HepG2 (cell line): ENCODE measurements around the gene PARN. TPM values are rescaled to one million over a fixed set of nuclear protein-coding genes. Genes with fewer than 3 reads are reported as not detected.
A peak's percentile ranks its signal among the peaks of the same experiment; 100 is the strongest.

Experiments
- CEBPG ChIP-seq: IDR thresholded peaks from 2 replicates; pipeline ENCODE4 v1.6.1; 2016
- CERS6 ChIP-seq: sonication (generic); formaldehyde crosslinking; IDR thresholded peaks from 2 replicates; pipeline ENCODE4 v1.5.0; 2020; ENCODE audit warnings: missing genetic modification reagents
- DBP ChIP-seq: sonication (generic); formaldehyde crosslinking; IDR thresholded peaks from 2 replicates; pipeline ENCODE4 v1.4.0; 2020; ENCODE audit warnings: missing genetic modification reagents; ENCODE audit errors: not compliant biosample characterization
- FOXJ3 ChIP-seq: sonication (generic); formaldehyde crosslinking; IDR thresholded peaks from 2 replicates; pipeline ENCODE4 v1.4.0; 2020; ENCODE audit warnings: missing genetic modification reagents, mild to moderate bottlenecking, borderline replicate concordance
- GFI1 ChIP-seq: sonication (generic); formaldehyde crosslinking; IDR thresholded peaks from 2 replicates; pipeline ENCODE4 v1.5.0; 2020; ENCODE audit warnings: missing genetic modification reagents, mild to moderate bottlenecking, borderline replicate concordance
- HBP1 ChIP-seq: IDR thresholded peaks from 2 replicates; pipeline ENCODE4 v1.6.1; 2016; ENCODE audit warnings: low read depth, control low read depth
- HDAC1 ChIP-seq: sonication (generic); formaldehyde crosslinking; IDR thresholded peaks from 2 replicates; pipeline ENCODE4 v1.5.1; 2020; ENCODE audit warnings: mild to moderate bottlenecking, missing genetic modification reagents
- HNF4A ChIP-seq: sonication (generic); formaldehyde crosslinking; IDR thresholded peaks from 2 replicates; pipeline ENCODE4 v1.4.0; 2020; ENCODE audit warnings: missing genetic modification reagents
- IKZF5 ChIP-seq: IDR thresholded peaks from 2 replicates; pipeline ENCODE4 v1.6.1; 2018; ENCODE audit warnings: missing genetic modification reagents, mild to moderate bottlenecking, missing compliant biosample characterization
- KLF12 ChIP-seq: sonication (generic); formaldehyde crosslinking; IDR thresholded peaks from 2 replicates; pipeline ENCODE4 v1.4.0; 2020; ENCODE audit warnings: missing genetic modification reagents, borderline replicate concordance
- MED1 ChIP-seq: sonication (generic); formaldehyde crosslinking; IDR thresholded peaks from 2 replicates; pipeline ENCODE4 v1.4.0; 2020; ENCODE audit warnings: missing genetic modification reagents
- MLX ChIP-seq: IDR thresholded peaks from 2 replicates; pipeline ENCODE4 v1.6.1; 2016
- MTA3 ChIP-seq: sonication (generic); formaldehyde crosslinking; IDR thresholded peaks from 2 replicates; pipeline ENCODE4 v1.4.0; 2020; ENCODE audit warnings: missing genetic modification reagents
- THAP8 ChIP-seq: sonication (generic); formaldehyde crosslinking; IDR thresholded peaks from 2 replicates; pipeline ENCODE4 v1.5.1; 2020; ENCODE audit warnings: missing genetic modification reagents, mild to moderate bottlenecking, borderline replicate concordance
- THAP9 ChIP-seq: sonication (generic); formaldehyde crosslinking; IDR thresholded peaks from 2 replicates; pipeline ENCODE4; 2020; ENCODE audit warnings: missing genetic modification reagents, mild to moderate bottlenecking, borderline replicate concordance
- UBTF ChIP-seq: sonication (generic); formaldehyde crosslinking; IDR thresholded peaks from 2 replicates; pipeline ENCODE4 v1.4.0; 2020; ENCODE audit warnings: mild to moderate bottlenecking, missing genetic modification reagents
- ZNF766 ChIP-seq: sonication (generic); formaldehyde crosslinking; IDR thresholded peaks from 2 replicates; pipeline ENCODE4 v1.5.0; 2020; ENCODE audit warnings: missing genetic modification reagents, borderline replicate concordance
- polyA plus RNA-seq, 8 experiments: library from polyadenylated mRNA; depleted of rRNA in 3 of 8; stranded (reverse) in 7 of 8; unstranded in 1 of 8; fragments of >200 nt; fragmentation: Illumina TruSeq in 4 of 8; extraction: Trizol in 4 of 8; gene quantifications; 2 replicates each; pipeline versions ENCODE4 v1.2.1 to v1.2.3, GENCODE V29; 2011 to 2016; ENCODE audit warnings: low read depth in 4 of 8, missing spikeins in 1 of 8, mixed read lengths in 1 of 8; ENCODE audit not compliant: insufficient read depth in 1 of 8
- total RNA-seq, 5 experiments: library from RNA; depleted of rRNA; stranded (reverse); fragments of >200 nt; fragmentation: Illumina TruSeq; extraction: Trizol; gene quantifications; 2 replicates each; pipeline ENCODE4 v1.2.3, GENCODE V29; 2016; ENCODE audit warnings: low read depth in 1 of 5

The PARN gene
- total and polyA plus RNA-seq, 2 of the 13 experiments (the other 11 are each of a cell fraction or from before 2014, with no cell fraction given) = 13.3 to 47.6 TPM

GRCh38 chr16:14420721-14421488 lies 209.2 kb downstream of the PARN start (continued):
- TF ChIP-seq MLX (CRISPR knock-in tag) (no peak), UBTF (CRISPR knock-in tag) (no peak), THAP8 (CRISPR knock-in tag) (no peak), HBP1 (CRISPR knock-in tag) (0 out of 2 replicates have a peak, but pooled peaks have one; percentile 57), CERS6 (CRISPR knock-in tag) (no peak), CEBPG (no peak), THAP9 (CRISPR knock-in tag) (peak; percentile 50; the same call in 1 of the 2 replicates), MED1 (CRISPR knock-in tag) (peak; percentile 55; the same call in 1 of the 2 replicates), ZNF766 (CRISPR knock-in tag) (0 out of 2 replicates have a peak, but pooled peaks have one; percentile 35), HNF4A (CRISPR knock-in tag) (peak; percentile 76), HDAC1 (CRISPR knock-in tag) (peak; percentile 57; the same call in 1 of the 2 replicates), FOXJ3 (CRISPR knock-in tag) (no peak), MTA3 (CRISPR knock-in tag) (no peak), IKZF5 (peak; percentile 68), DBP (CRISPR knock-in tag) (no peak), GFI1 (CRISPR knock-in tag) (no peak), KLF12 (CRISPR knock-in tag) (0 out of 2 replicates have a peak, but pooled peaks have one; percentile 52)
